ENCODE measurements around the gene TCF4.

The TCF4 gene

DNA sequence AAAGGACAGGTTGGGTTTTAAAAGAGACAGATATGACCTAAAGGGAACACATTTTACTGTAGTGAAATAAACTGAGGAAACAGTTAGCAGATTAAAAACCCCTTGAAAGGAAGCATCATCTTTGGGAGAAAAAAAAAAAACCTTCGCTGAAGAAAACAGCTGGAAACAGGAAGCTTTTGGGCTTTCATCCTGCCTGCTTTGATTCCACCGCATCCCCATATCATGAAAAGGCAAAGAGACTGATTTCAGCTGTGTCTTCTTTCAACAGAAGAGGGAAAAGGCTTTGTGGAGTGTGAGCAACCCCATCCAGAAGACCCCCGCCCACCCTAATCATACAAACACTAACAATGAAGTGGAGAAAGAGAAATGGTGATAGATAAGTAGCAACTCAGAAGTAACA is 86.4 kb downstream of the TCF4 start:
- H3K4me3 ChIP-seq (ENCODE audit: low read length), result no peak overlapping the region
- no peak for DNase-seq (ENCODE audit: low read depth)
- TF ChIP-seq, protein P1, sequence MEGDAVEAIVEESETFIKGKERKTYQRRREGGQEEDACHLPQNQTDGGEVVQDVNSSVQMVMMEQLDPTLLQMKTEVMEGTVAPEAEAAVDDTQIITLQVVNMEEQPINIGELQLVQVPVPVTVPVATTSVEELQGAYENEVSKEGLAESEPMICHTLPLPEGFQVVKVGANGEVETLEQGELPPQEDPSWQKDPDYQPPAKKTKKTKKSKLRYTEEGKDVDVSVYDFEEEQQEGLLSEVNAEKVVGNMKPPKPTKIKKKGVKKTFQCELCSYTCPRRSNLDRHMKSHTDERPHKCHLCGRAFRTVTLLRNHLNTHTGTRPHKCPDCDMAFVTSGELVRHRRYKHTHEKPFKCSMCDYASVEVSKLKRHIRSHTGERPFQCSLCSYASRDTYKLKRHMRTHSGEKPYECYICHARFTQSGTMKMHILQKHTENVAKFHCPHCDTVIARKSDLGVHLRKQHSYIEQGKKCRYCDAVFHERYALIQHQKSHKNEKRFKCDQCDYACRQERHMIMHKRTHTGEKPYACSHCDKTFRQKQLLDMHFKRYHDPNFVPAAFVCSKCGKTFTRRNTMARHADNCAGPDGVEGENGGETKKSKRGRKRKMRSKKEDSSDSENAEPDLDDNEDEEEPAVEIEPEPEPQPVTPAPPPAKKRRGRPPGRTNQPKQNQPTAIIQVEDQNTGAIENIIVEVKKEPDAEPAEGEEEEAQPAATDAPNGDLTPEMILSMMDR (IDR thresholded peaks at IDR 0.05; ENCODE audit: insufficient read depth, low read depth, low read length, missing control alignments), result no peak

GRCh38 chr18:55500316-55501086 is 87.5 kb downstream of the TCF4 start:
- TF ChIP-seq, protein P1 (IDR thresholded peaks at IDR 0.05; ENCODE audit: insufficient read depth, low read depth, low read length, missing control alignments), result no peak
- no peak overlapping the region for H3K4me3 ChIP-seq (ENCODE audit: low read length)
- DNase-seq (ENCODE audit: low read depth), result peak; percentile 73

DNA sequence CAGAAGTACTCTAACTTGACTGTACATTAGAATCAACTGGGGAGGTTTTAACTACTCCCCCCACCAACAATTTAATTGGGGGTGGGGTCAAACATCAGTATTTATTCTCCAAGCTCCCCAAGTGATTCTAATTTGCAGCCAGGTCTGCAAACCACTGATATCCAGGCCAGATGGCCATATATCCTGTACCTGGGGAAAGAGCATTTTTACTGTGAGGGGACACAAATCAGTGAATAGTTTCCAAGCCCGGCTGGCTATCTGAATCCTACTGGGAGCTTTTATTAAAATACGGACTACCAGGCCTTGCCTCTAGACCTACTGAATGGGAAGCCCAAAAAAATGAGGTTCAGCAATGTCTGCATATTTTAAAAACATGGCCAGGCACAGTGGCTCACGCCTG is 88.5 kb downstream of the TCF4 start:
- TF ChIP-seq, protein P1 (IDR thresholded peaks at IDR 0.05; ENCODE audit: insufficient read depth, low read depth, low read length, missing control alignments), result no peak
- H3K4me3 ChIP-seq (ENCODE audit: low read length), result no peak overlapping the region
- DNase-seq (ENCODE audit: low read depth), result no peak

DNA sequence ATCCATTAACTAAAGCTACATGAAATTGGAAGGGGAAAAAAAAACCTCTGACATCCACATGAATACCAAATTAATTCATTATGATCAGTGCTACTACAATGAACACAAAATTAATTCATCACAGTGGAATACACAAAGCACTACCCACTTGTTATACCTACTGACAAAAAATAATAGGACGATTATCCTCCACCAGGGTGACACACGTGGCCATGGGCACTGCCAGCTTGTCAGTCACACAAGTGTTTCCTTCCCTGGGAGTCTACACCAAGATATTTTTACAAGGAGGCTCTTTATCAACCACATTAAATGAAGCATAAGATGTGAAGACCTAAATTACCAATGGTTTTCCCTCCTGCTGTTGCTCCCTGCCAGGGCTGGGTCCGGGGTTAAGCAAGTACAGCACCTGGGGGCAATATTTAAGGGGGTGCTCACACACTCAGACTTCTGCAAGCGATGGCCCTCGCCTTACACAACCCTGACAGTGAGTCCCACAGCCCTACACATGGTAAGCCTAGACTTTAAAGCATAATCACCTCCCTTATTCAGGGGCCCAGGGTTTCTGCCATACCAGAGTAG is 90.1 kb downstream of the TCF4 start:
- H3K4me3 ChIP-seq (ENCODE audit: low read length), result no peak overlapping the region
- no peak for DNase-seq (ENCODE audit: low read depth)
- TF ChIP-seq, protein P1 (IDR thresholded peaks at IDR 0.05; ENCODE audit: insufficient read depth, low read depth, low read length, missing control alignments), result no peak

DNA sequence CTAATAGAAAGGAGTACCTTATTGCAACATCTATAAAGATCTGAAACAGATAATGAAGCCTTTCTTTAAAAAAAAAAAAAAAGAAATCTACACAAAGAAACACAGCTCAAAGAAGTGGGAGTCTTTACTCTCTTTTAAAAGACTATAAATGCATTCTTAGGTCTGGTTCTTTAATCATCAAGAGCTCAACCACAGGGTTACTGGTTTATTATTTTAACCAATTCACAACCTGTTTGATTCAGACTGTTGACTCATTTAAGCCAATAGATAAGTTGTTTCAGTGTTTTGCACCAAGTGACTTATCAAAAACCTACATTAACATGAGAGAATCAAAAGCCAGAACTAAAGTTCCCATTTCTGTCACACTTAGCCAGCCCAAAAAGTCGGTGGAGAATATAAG is 93.1 kb downstream of the TCF4 start:
- TF ChIP-seq, protein P1 (IDR thresholded peaks at IDR 0.05; ENCODE audit: insufficient read depth, low read depth, low read length, missing control alignments), result no peak
- no peak overlapping the region for H3K4me3 ChIP-seq (ENCODE audit: low read length)
- DNase-seq (ENCODE audit: low read depth), result no peak

DNA sequence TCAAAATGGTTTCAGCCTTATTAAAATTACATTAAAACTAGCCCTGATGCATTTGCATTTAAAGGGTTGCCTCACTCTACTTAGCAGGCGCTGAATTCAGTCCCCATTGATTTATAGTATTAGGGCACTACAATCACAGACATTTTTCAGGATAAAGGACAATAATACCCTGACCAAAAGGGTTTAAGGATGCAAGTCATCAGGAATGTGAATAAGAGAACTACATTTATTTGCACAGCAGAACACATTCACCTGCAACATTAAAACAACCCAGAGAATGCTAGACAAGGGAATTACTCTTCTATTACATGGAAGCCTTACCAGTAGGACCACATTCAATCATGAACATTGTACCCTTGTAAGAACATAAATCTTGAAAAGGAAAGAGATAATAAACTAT is 93.6 kb downstream of the TCF4 start:
- TF ChIP-seq, protein P1 (IDR thresholded peaks at IDR 0.05; ENCODE audit: insufficient read depth, low read depth, low read length, missing control alignments), result no peak
- H3K4me3 ChIP-seq (ENCODE audit: low read length), result no peak overlapping the region
- no peak for DNase-seq (ENCODE audit: low read depth)

DNA sequence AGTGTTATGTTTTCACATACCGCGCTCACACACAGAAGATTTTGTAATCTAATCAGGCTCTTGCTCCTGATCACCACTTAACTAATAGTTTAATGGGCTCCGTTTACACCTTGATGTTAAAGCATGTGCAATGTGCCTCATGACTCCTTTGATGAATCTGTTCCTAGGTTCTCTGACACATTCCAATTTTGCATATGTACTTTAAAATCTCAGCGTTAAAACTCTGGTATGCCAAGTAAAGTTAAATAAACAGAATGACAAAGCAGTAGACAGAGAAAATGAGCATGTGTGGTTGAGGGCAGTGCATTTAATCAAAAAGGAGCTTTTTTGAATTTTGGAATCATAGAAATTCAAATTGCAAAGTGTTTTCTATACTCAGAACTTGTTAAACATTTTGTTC is 96.4 kb downstream of the TCF4 start:
- no peak overlapping the region for H3K4me3 ChIP-seq (ENCODE audit: low read length)
- TF ChIP-seq, protein P1 (IDR thresholded peaks at IDR 0.05; ENCODE audit: insufficient read depth, low read depth, low read length, missing control alignments), result no peak
- no peak for DNase-seq (ENCODE audit: low read depth)

Measured in epithelial cell of esophagus (primary cell).